ENCODE data around the gene DHX38.
"Not testable (repeated sequence)": the region's sequence is repeated elsewhere in the genome, so short reads cannot be mapped to it uniquely, and the experiment has no call there.

- TF ChIP-seq CTCF, EZH2 (IDR thresholded peaks at IDR 0.05): not testable (repeated sequence)
These were observed 18.6 kb upstream of the DHX38 start for GRCh38 chr16:72075067-72075466.

Measured in neural progenitor cell (in vitro differentiated cells).